Stimulated activated CD4-positive, alpha-beta T cell treated with anti-CD3 and anti-CD28 coated beads, Interleukin-12 subunit alpha, Interleukin-12 subunit beta, amount 100 ng/mL, for 24 hours (primary cell): Measurements from ENCODE around the gene FAM3A.
"Not testable (repeated sequence)": the region's sequence is repeated elsewhere in the genome, so short reads cannot be mapped to it uniquely, and the experiment has no call there.

Experiments
- DNase-seq, 2 experiments: peaks; one replicate each; pipeline ENCODE4 v3.0.0-alpha.2; 2020; ENCODE audit warnings: low read depth in 2 of 2

Gene FAM3A

GRCh38 chrX:154515966-154516655 is at the start of gene FAM3A:
Gene FAM3A (minus strand): TSS chrX:154516232. CDS start chrX:154515772, 460 bp downstream.
- peak; percentile 84 to 88 for DNase-seq

- DNase-seq: not testable (repeated sequence)
Measured at GRCh38 chrX:154562295-154562694, 46.3 kb upstream of the FAM3A start.

GRCh38 chrX:154560326-154560725 is 44.3 kb upstream of the FAM3A start:
- DNase-seq: not testable (repeated sequence)

GRCh38 chrX:154558896-154559295 is 42.9 kb upstream of the FAM3A start:
- DNase-seq: not testable (repeated sequence)

- DNase-seq: not testable (repeated sequence)
Measured at GRCh38 chrX:154558060-154558690, 42.1 kb upstream of the FAM3A start.

GRCh38 chrX:154552112-154552806 is 36.2 kb upstream of the FAM3A start:
- not testable (repeated sequence) for DNase-seq

GRCh38 chrX:154549766-154550165 is 33.7 kb upstream of the FAM3A start:
- no peak for DNase-seq

GRCh38 chrX:154548028-154548316 is 31.9 kb upstream of the FAM3A start:
- no peak for DNase-seq

GRCh38 chrX:154547245-154548027 is 31.4 kb upstream of the FAM3A start, which contains the start of gene IKBKG:
Gene IKBKG (plus strand): TSS chrX:154547620. CDS start chrX:154552003, 4,383 bp downstream.
- DNase-seq: peak; percentile 76 to 84

GRCh38 chrX:154546354-154547244 is 30.6 kb upstream of the FAM3A start, which contains the start of gene G6PD:
Gene G6PD (minus strand): TSS chrX:154546846. CDS start chrX:154546155, 691 bp downstream.
- DNase-seq: peak; percentile 56 to 63

GRCh38 chrX:154545673-154546274 is 29.7 kb upstream of the FAM3A start:
- DNase-seq: no peak

GRCh38 chrX:154542723-154543424 is 26.8 kb upstream of the FAM3A start:
- DNase-seq: no peak

- peak in 1 of 2 experiments; percentile 35 for DNase-seq
Measured at GRCh38 chrX:154541896-154542722, 26.1 kb upstream of the FAM3A start.

- DNase-seq: no peak
Measured at GRCh38 chrX:154541589-154541895, 25.5 kb upstream of the FAM3A start.

GRCh38 chrX:154540897-154541535 is 25.0 kb upstream of the FAM3A start:
- DNase-seq: no peak

GRCh38 chrX:154540365-154540764 is 24.3 kb upstream of the FAM3A start:
- not testable (repeated sequence) for DNase-seq

- no peak for DNase-seq
Measured at GRCh38 chrX:154539077-154539476, 23.0 kb upstream of the FAM3A start.

- DNase-seq: no peak
Measured at GRCh38 chrX:154535892-154536291, 19.9 kb upstream of the FAM3A start.
